Stimulated activated CD8-positive, alpha-beta memory T cell treated with anti-CD3 and anti-CD28 coated beads, Interleukin-2, amount 100 ng/mL, for 1 hour (primary cell): ENCODE results near the gene KRTAP4-7.
"Not testable (repeated sequence)": the region's sequence is repeated elsewhere in the genome, so short reads cannot be mapped to it uniquely, and the experiment has no call there.

ENCODE experiments used
- DNase-seq, 2 donors: peaks; one replicate each; pipeline ENCODE4 v3.0.0-alpha.2; 2020; ENCODE audit warnings: low read depth in 2 of 2

KRTAP4-7 gene

GRCh38 chr17:41084100-41084856 is at the start of gene KRTAP4-7:
TSS of gene KRTAP4-7 (plus strand) at chr17:41084150. CDS start at chr17:41084207, 57 bp downstream.
- DNase-seq = not testable (repeated sequence)

- not testable (repeated sequence) for DNase-seq
Measured at GRCh38 chr17:41034346-41034935, 49.5 kb upstream of the KRTAP4-7 start, which contains the start of gene KRTAP1-3. TSS of gene KRTAP1-3 (minus strand) at chr17:41034874. CDS start at chr17:41034821, 53 bp downstream.

- DNase-seq = no peak
Measured at GRCh38 chr17:41037853-41038350, 46.0 kb upstream of the KRTAP4-7 start.

- DNase-seq = not testable (repeated sequence)
Measured at GRCh38 chr17:41040783-41041571, 43.0 kb upstream of the KRTAP4-7 start, which contains the start of gene KRTAP1-1. TSS of gene KRTAP1-1 (minus strand) at chr17:41041450. CDS start at chr17:41041397, 53 bp downstream.

- no peak for DNase-seq
Measured at GRCh38 chr17:41042953-41043352, 41.0 kb upstream of the KRTAP4-7 start.

GRCh38 chr17:41046735-41047465 is 37.0 kb upstream of the KRTAP4-7 start, which contains the start of gene KRTAP2-1:
TSS of gene KRTAP2-1 (minus strand) at chr17:41047316. CDS start at chr17:41047267, 49 bp downstream.
- not testable (repeated sequence) for DNase-seq

GRCh38 chr17:41048441-41048840 is 35.5 kb upstream of the KRTAP4-7 start:
- no peak for DNase-seq

- DNase-seq = no peak
Measured at GRCh38 chr17:41049110-41049509, 34.8 kb upstream of the KRTAP4-7 start.

- no peak for DNase-seq
Measured at GRCh38 chr17:41052566-41052965, 31.4 kb upstream of the KRTAP4-7 start.

GRCh38 chr17:41054025-41054424 is 29.9 kb upstream of the KRTAP4-7 start:
- DNase-seq = no peak

GRCh38 chr17:41054556-41054955 is 29.4 kb upstream of the KRTAP4-7 start:
- not testable (repeated sequence) for DNase-seq

- not testable (repeated sequence) for DNase-seq
Measured at GRCh38 chr17:41055130-41055529, 28.8 kb upstream of the KRTAP4-7 start, which contains the start of gene KRTAP2-2. TSS of gene KRTAP2-2 (minus strand) at chr17:41055230. CDS start at chr17:41055211, 19 bp downstream.

GRCh38 chr17:41057547-41057946 is 26.4 kb upstream of the KRTAP4-7 start:
- DNase-seq = no peak

- no peak for DNase-seq
Measured at GRCh38 chr17:41058741-41059140, 25.2 kb upstream of the KRTAP4-7 start.

GRCh38 chr17:41059276-41060051 is 24.5 kb upstream of the KRTAP4-7 start:
- DNase-seq = not testable (repeated sequence)

- DNase-seq = no peak
Measured at GRCh38 chr17:41060052-41060604, 23.8 kb upstream of the KRTAP4-7 start, which contains the start of gene KRTAP2-3. TSS of gene KRTAP2-3 (minus strand) at chr17:41060114. CDS start at chr17:41060050, 64 bp downstream.

GRCh38 chr17:41061964-41062363 is 22.0 kb upstream of the KRTAP4-7 start:
- no peak for DNase-seq

- DNase-seq = no peak
Measured at GRCh38 chr17:41063449-41063848, 20.5 kb upstream of the KRTAP4-7 start.

- DNase-seq = no peak
Measured at GRCh38 chr17:41064301-41064700, 19.6 kb upstream of the KRTAP4-7 start.
